ENCODE measurements around the gene SLC49A3. TPM values are rescaled to one million over a fixed set of nuclear protein-coding genes. Genes with fewer than 3 reads are reported as not detected.

Gene SLC49A3
- total and polyA plus RNA-seq, 2 of the 13 experiments (the other 11 are each of a cell fraction or from before 2014, with no cell fraction given) = 0.07 to 0.17 TPM

DNA sequence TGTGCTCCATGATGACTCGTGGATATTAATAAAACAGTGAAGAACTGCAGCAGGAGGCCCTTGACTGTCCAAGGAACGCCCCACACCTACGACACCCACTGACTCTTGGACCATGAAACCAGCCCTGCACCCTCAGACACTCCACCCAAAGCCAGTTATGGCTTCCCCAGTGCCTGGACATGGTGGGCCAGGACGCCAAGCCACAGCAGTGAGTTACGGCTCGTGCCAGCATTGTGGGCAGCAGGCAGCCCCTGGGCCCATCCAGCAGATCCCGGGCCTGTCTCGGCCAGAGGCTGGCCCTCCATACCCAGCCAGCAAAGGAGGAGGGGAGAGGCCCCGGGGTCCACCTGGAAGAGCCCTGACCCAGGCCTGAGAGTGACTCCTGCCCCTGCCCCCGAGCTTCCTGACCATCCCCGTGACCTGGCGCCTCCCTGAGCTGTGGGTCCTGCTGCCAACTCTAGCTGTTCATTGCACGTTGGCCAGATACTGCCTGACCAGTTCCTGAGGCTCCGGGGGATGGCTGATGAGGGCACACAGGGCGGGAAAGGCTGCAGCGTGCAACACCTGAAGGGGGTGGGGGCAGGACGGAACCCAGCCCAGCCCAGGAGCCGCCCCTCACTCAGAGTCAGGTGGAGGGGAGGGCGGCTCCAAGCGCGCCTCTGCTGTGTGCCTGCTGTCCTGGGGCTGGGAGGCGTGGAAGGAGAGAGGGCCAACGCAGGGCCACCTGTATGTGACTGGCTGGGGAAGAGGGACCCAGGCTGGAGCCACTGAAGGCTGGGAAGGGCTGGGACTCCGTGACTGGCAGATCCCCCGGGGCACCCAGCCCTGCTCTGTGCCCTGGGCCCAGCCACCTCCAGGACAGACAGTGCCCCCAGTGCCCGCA lies 739 bp downstream of the SLC49A3 start:
- no peaks in the 10 kb centered on the region for H3K9me3 ChIP-seq (ENCODE audit: low read length)
- peak overlapping the region; percentile 97 for H3K4me2 ChIP-seq (ENCODE audit: low read depth, low read length)
- intact Hi-C loops (cut with micrococcal nuclease; ENCODE audit: unreplicated experiment) (loop anchor here (2.0 to 5.0 kb wide), 2 partner anchors 17 to 34 kb away; partner anchors contain the start of gene PCGF3), in situ Hi-C loops (cut with HindIII; ENCODE audit: extremely low pct_ligation_motif_present, low pct_unique_long_range_greater_than_20kb) (no loop called here)
- WGBS (ENCODE audit: low lambda C conversion rate) = 84% methylated on average over 6 of the region's 26 CpGs
- H2AFZ ChIP-seq (ENCODE audit: low read length) = no peak overlapping the region
- no peak for FAIRE-seq
- peak overlapping the region in 2 of 3 experiments; percentile 63 to 71; a peak in 4 of 6 replicates for H3K4me3 ChIP-seq (replicated peaks in 1 of 3; ENCODE audit: insufficient read depth in 1 of 3, low read depth in 2 of 3, low read length in 3 of 3)
- TF ChIP-seq MAZ (IDR thresholded peaks at IDR 0.05; ENCODE audit: borderline replicate concordance, low read depth, low read length) = no peak; the same call in 1 of the 2 replicates
- peak; percentile 31; the same call in 1 of the 2 replicates for TF ChIP-seq MAZ (CRISPR knock-in tag; IDR thresholded peaks at IDR 0.05; ENCODE audit: low read depth)
- no peak for TF ChIP-seq KAT2B (IDR thresholded peaks at IDR 0.05; ENCODE audit: borderline replicate concordance, low read depth, low read length)
- 0 out of 2 replicates have a peak, but pooled peaks have one; percentile 8 for TF ChIP-seq ZBTB21 (CRISPR knock-in tag; IDR thresholded peaks at IDR 0.05)
- TF ChIP-seq PRPF4 (IDR thresholded peaks at IDR 0.05; ENCODE audit: low read depth, low read length, poor library complexity, severe bottlenecking) = no peak
- TF ChIP-seq, protein P1, sequence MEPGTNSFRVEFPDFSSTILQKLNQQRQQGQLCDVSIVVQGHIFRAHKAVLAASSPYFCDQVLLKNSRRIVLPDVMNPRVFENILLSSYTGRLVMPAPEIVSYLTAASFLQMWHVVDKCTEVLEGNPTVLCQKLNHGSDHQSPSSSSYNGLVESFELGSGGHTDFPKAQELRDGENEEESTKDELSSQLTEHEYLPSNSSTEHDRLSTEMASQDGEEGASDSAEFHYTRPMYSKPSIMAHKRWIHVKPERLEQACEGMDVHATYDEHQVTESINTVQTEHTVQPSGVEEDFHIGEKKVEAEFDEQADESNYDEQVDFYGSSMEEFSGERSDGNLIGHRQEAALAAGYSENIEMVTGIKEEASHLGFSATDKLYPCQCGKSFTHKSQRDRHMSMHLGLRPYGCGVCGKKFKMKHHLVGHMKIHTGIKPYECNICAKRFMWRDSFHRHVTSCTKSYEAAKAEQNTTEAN (CRISPR knock-in tag; conservative IDR thresholded peaks at IDR 0.05) = no peak
- TF ChIP-seq ONECUT2 (CRISPR knock-in tag; IDR thresholded peaks at IDR 0.05) = no peak
- TF ChIP-seq AGO1 (IDR thresholded peaks at IDR 0.05; ENCODE audit: low read depth, low read length, poor library complexity, severe bottlenecking) = no peak
- no peak for TF ChIP-seq PRMT3 (CRISPR knock-in tag; IDR thresholded peaks at IDR 0.05; ENCODE audit: borderline replicate concordance, low read depth)
- 0 out of 2 replicates have a peak, but pooled peaks have one; percentile 26 for TF ChIP-seq SP2 (CRISPR knock-in tag; IDR thresholded peaks at IDR 0.05)
- no peak for TF ChIP-seq NR2F6 (IDR thresholded peaks at IDR 0.05)
- TF ChIP-seq NR2F6 (CRISPR knock-in tag; IDR thresholded peaks at IDR 0.05) = no peak
- no peak for TF ChIP-seq ZNF75D (CRISPR knock-in tag; IDR thresholded peaks at IDR 0.05; ENCODE audit: borderline replicate concordance)
- 0 out of 2 replicates have a peak, but pooled peaks have one; percentile 27 for TF ChIP-seq HOXA9 (CRISPR knock-in tag; IDR thresholded peaks at IDR 0.05; ENCODE audit: borderline replicate concordance)
- no peak for TF ChIP-seq TAF1 (CRISPR knock-in tag; IDR thresholded peaks at IDR 0.05)
- TF ChIP-seq MED8 (CRISPR knock-in tag; IDR thresholded peaks at IDR 0.05; ENCODE audit: insufficient replicate concordance) = no peak
- no peak for TF ChIP-seq ZNF446 (CRISPR knock-in tag; IDR thresholded peaks at IDR 0.05)
- TF ChIP-seq ZNF207 (IDR thresholded peaks at IDR 0.05; ENCODE audit: borderline replicate concordance) = no peak
- peak; percentile 53; the same call in 1 of the 2 replicates for TF ChIP-seq EED (CRISPR knock-in tag; IDR thresholded peaks at IDR 0.05)
- no peak for TF ChIP-seq HHEX (CRISPR knock-in tag; IDR thresholded peaks at IDR 0.05)
- TF ChIP-seq CENPT (CRISPR knock-in tag; IDR thresholded peaks at IDR 0.05; ENCODE audit: low read depth) = 0 out of 2 replicates have a peak, but pooled peaks have one; percentile 15
- peaks cover 1 to 12% of the 10 kb centered on the region in 2 experiments; a peak in 3 of 5 replicates for H3K27me3 ChIP-seq (ENCODE audit: control insufficient read depth in 1 of 2, insufficient read depth in 2 of 2, low read length in 2 of 2)
- no peak for ATAC-seq
- no TSS peak for BruUV-seq (replicated peaks)
- H3K4me1 ChIP-seq (ENCODE audit: insufficient read depth, low read length) = peaks cover 79% of the 10 kb centered on the region
- H3K9ac ChIP-seq (ENCODE audit: insufficient read depth, low read depth, low read length) = no peak overlapping the region; the same call in 1 of the 2 replicates
- POLR2A ChIA-PET = interaction anchor here (1.4 to 1.5 kb wide), 3 partner anchors 9 to 12 kb away, joined by 7 to 15 read pairs (median 8); no protein-coding TSS in a partner anchor
- H3K27ac ChIP-seq (ENCODE audit: extremely low read length, insufficient read depth, low read length) = no peak overlapping the region
- CTCF ChIA-PET (ENCODE audit: low intra/inter-chr PET ratio, low total read pairs) = no interaction called here
- DNase-seq (ENCODE audit: low spot score) = no peak
- H4K20me1 ChIP-seq (ENCODE audit: insufficient read depth, low read length) = no peaks in the 10 kb centered on the region
- no peaks in the 10 kb centered on the region for H3K79me2 ChIP-seq (ENCODE audit: insufficient read depth, low read length)
- H3K36me3 ChIP-seq (replicated peaks in 1 of 2; ENCODE audit: control insufficient read depth in 1 of 2, insufficient read depth in 2 of 2, low read length in 2 of 2) = no peaks in the 10 kb centered on the region
